Activated CD8-positive, alpha-beta memory T cell treated with anti-CD3 and anti-CD28 coated beads, Interleukin-2, amount 10 ng/mL, durations not matched to agents 7 days and 5 days (primary cell): Measurements from ENCODE around the gene SLC25A34. TPM values are rescaled to one million over a fixed set of nuclear protein-coding genes. Genes with fewer than 3 reads are reported as not detected.

Experiments used
- ATAC-seq: fragments of 150-1000 bp; cut with Tn5 transposase; one replicate; pipeline ENCODE4 v1.10.0; 2021; ENCODE audit warnings: moderate library complexity
- CTCF ChIA-PET: fragments of 350-600 bp; sonication (Branson Sonifier 250); formaldehyde crosslinking; loops from one replicate; lab custom pipeline; 2021; ENCODE audit warnings: antibody characterized with exemption; lab: Charles Lee
- DNase-seq: peaks from one replicate; pipeline ENCODE4 v3.0.0-alpha.2; 2020
- H3K27ac Mint-ChIP-seq: one replicate; pipeline ENCODE4 v1.8.0; 2021; ENCODE audit warnings: mild to moderate bottlenecking, mixed read lengths
- H3K27me3 Mint-ChIP-seq: one replicate; pipeline ENCODE4 v1.8.0; 2021; ENCODE audit warnings: mixed read lengths
- H3K36me3 Mint-ChIP-seq: one replicate; pipeline ENCODE4 v1.8.0; 2021; ENCODE audit warnings: mild to moderate bottlenecking, mixed read lengths
- H3K4me1 Mint-ChIP-seq: one replicate; pipeline ENCODE4 v1.8.0; 2021; ENCODE audit warnings: mixed read lengths
- H3K4me3 Mint-ChIP-seq: one replicate; pipeline ENCODE4 v1.8.0; 2021; ENCODE audit warnings: mild to moderate bottlenecking, moderate library complexity, mixed read lengths
- H3K9me3 Mint-ChIP-seq: one replicate; pipeline ENCODE4 v1.8.0; 2022; ENCODE audit warnings: low read depth, mixed read lengths
- total RNA-seq, 2 experiments: library from RNA; stranded (reverse); gene quantifications; one replicate each; pipeline ENCODE4 v1.2.3, GENCODE V29; 2021

SLC25A34 gene
- total RNA-seq, 2 experiments from 2014 or later, result 0.82 to 0.88 TPM

- Mint-ChIP-seq H3K27me3 (no peaks in the 10 kb centered on the region), H3K4me3 (no peak overlapping the region), H3K4me1 (no peaks in the 10 kb centered on the region), H3K36me3 (peaks cover 3% of the 10 kb centered on the region), H3K9me3 (no peaks in the 10 kb centered on the region), H3K27ac (no peak overlapping the region)
- DNase-seq (no peak), ATAC-seq (no peak)
- CTCF ChIA-PET, result no interaction called here
These were observed 4.0 kb upstream of the SLC25A34 start for GRCh38 chr1:15731735-15732685.

DNA sequence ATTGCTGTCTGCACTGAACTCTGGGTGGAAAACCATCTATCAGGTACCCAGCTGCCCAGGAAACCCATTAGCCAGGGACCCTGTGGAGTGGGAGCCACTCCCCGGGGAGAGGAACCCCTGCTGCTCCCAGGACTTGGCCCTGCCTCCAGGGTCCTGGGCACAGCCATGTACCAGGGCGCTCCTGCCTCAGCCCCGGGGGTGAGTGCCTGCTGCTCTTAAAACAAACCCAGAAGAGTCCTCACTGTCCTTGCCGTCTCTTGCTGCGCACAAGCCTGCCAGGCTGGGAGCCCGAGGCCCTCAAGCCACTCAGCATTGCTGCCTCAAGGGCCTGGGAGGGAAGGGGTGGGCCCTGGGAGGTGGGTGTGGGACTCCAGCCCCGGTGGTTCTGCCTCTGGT lies 3.4 kb upstream of the SLC25A34 start:
- Mint-ChIP-seq H3K4me1 (no peaks in the 10 kb centered on the region), H3K27me3 (no peaks in the 10 kb centered on the region), H3K4me3 (no peak overlapping the region), H3K36me3 (peaks cover 2% of the 10 kb centered on the region), H3K9me3 (no peaks in the 10 kb centered on the region), H3K27ac (no peak overlapping the region)
- ATAC-seq, result no peak
- CTCF ChIA-PET, result no interaction called here
- no peak for DNase-seq

GRCh38 chr1:15733218-15733725 lies 2.8 kb upstream of the SLC25A34 start:
- no peaks in the 10 kb centered on the region for H3K4me1 Mint-ChIP-seq
- no peaks in the 10 kb centered on the region for H3K27me3 Mint-ChIP-seq
- no peak for DNase-seq
- ATAC-seq, result no peak
- no peaks in the 10 kb centered on the region for H3K9me3 Mint-ChIP-seq
- H3K36me3 Mint-ChIP-seq, result no peaks in the 10 kb centered on the region
- no peak overlapping the region for H3K27ac Mint-ChIP-seq
- CTCF ChIA-PET, result no interaction called here
- H3K4me3 Mint-ChIP-seq, result no peak overlapping the region

DNA sequence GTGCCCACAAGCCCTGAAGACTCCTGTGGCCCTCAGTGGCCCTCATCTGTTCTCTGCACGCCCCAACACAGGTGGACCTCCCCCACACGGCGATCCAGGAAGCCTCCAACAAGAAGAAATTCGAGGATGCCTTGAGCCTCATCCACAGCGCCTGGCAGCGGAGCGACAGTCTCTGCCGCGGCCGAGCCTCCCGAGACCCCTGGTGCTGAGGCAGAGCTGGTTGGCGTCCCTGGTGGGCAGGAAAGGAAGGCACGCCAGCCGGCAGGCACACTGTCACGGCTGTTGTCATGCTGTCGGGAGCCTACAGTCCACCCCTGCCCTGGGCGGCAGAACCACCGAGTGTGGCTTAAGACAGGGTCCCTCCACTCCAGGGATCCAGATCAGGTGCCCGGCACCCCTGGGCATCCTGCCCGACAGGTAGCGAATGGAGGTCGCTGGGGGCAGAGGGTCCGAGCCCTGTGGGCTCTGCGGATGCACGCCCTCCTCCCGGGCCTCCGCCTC lies 2.3 kb upstream of the SLC25A34 start:
- CTCF ChIA-PET, result no interaction called here
- Mint-ChIP-seq H3K9me3 (no peaks in the 10 kb centered on the region), H3K36me3 (no peaks in the 10 kb centered on the region), H3K4me3 (no peak overlapping the region), H3K27ac (no peak overlapping the region), H3K4me1 (no peaks in the 10 kb centered on the region), H3K27me3 (no peaks in the 10 kb centered on the region)
- ATAC-seq (no peak), DNase-seq (no peak)

DNA sequence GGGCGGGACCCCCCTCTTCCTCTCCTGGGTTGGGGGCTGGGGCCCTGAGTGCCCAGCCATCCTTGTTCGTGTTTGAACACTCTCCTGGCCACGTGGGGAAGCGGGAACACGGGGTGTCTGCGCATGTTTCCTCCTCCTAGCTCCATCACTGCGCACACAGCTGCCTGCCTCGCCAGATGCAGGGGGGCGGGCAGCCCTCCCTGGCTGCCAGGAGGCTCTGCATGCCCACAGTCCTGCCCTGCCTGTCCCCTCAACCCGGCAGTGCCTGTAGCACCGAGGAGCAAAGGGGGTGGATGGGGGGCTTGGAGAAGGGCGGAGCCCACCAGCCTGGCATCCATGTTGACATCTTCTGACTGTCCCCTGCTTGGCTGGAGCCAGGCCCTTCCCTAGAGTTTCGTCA lies 1.8 kb upstream of the SLC25A34 start:
- Mint-ChIP-seq H3K9me3 (no peaks in the 10 kb centered on the region), H3K4me3 (no peak overlapping the region), H3K27ac (no peak overlapping the region), H3K36me3 (no peaks in the 10 kb centered on the region), H3K27me3 (no peaks in the 10 kb centered on the region), H3K4me1 (no peaks in the 10 kb centered on the region)
- CTCF ChIA-PET, result no interaction called here
- ATAC-seq (no peak), DNase-seq (no peak)

GRCh38 chr1:15734901-15735300 lies 1.2 kb upstream of the SLC25A34 start:
- DNase-seq (no peak), ATAC-seq (no peak)
- H3K9me3 Mint-ChIP-seq, result no peaks in the 10 kb centered on the region
- H3K4me1 Mint-ChIP-seq, result no peaks in the 10 kb centered on the region
- no peaks in the 10 kb centered on the region for H3K36me3 Mint-ChIP-seq
- CTCF ChIA-PET, result no interaction called here
- H3K27me3 Mint-ChIP-seq, result no peaks in the 10 kb centered on the region
- H3K27ac Mint-ChIP-seq, result no peak overlapping the region
- H3K4me3 Mint-ChIP-seq, result no peak overlapping the region

DNA sequence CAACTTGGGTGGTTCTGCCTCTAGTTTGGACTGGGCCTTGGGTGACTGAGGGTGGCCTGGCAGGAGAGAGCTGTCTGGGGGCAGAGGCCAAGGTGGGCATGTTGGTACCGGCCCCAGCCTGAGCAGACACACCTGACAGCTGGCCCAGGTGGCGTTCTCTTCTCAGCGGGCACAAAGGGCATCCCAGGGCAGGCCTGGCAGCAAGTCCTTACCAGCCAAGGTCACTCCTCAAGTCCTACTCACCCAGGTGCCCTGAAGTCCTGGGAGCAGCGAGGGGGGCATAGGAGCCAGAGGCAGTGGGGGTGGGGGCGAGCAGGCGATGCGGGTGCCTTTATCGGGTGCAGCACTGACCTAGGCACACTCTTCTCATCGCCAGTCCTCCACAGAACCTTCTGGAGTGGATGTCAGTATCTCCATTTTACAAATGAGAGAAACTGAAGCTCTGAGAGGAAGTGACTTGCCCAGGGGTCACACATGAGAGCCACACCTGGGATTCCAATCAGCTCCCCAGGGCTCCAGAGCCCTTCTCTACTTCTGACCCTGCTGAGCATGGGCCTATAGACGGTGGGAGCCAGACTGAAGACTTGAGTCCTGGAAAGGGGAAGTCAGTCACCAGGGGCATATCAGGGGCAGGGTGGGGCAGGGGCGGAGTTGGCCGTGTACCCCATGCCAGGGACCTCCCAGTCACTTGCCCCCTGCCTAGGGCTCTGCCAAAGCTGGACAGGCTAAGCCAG lies 587 bp upstream of the SLC25A34 start:
- DNase-seq (no peak), ATAC-seq (no peak)
- no peaks in the 10 kb centered on the region for H3K4me1 Mint-ChIP-seq
- H3K27ac Mint-ChIP-seq, result no peak overlapping the region
- no peaks in the 10 kb centered on the region for H3K36me3 Mint-ChIP-seq
- H3K9me3 Mint-ChIP-seq, result no peaks in the 10 kb centered on the region
- H3K27me3 Mint-ChIP-seq, result no peaks in the 10 kb centered on the region
- no peak overlapping the region for H3K4me3 Mint-ChIP-seq
- CTCF ChIA-PET, result no interaction called here

GRCh38 chr1:15736892-15737261 lies 819 bp downstream of the SLC25A34 start:
- H3K9me3 Mint-ChIP-seq, result no peaks in the 10 kb centered on the region
- H3K27me3 Mint-ChIP-seq, result no peaks in the 10 kb centered on the region
- no peak overlapping the region for H3K4me3 Mint-ChIP-seq
- ATAC-seq, result no peak
- H3K4me1 Mint-ChIP-seq, result peaks cover 5% of the 10 kb centered on the region
- no peak overlapping the region for H3K27ac Mint-ChIP-seq
- DNase-seq, result no peak
- CTCF ChIA-PET, result no interaction called here
- H3K36me3 Mint-ChIP-seq, result no peaks in the 10 kb centered on the region

GRCh38 chr1:15737324-15738319 lies 1.6 kb downstream of the SLC25A34 start:
- Mint-ChIP-seq H3K4me1 (peaks cover 5% of the 10 kb centered on the region), H3K4me3 (no peak overlapping the region), H3K27me3 (no peaks in the 10 kb centered on the region), H3K27ac (no peak overlapping the region), H3K36me3 (no peaks in the 10 kb centered on the region), H3K9me3 (no peaks in the 10 kb centered on the region)
- ATAC-seq (no peak), DNase-seq (no peak)
- CTCF ChIA-PET, result no interaction called here

DNA sequence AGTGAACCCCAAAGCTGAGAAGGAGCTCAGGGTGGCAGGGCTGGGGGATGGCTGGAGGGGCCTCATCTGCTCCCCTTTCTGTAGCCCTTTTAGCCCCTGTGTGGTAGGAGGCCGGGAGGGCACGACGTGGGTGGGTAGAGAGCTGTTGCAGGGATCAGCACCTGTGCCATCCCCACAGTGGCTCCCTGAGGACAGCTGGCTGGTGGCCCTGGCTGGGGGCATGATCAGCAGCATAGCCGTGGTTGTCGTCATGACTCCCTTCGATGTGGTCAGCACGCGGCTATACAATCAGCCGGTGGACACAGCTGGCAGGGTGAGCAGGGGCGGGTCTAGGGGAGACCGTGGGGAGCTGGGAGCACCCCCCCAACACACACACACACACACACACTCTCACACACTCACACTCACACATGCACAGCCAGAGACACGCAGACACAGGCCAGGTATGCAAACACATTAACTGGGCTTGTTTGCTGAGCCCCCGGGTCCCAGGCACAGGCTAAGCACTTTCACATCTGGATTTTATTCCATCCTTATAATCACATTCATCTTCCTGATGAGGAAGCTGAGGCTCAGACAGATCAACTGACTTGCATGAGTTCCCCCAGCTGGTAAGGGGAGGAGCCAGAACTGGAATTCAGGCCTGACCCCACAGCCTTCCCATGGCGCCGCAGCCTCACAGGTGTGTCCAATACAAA lies 2.5 kb downstream of the SLC25A34 start:
- H3K27ac Mint-ChIP-seq, result no peak overlapping the region
- DNase-seq, result no peak
- ATAC-seq, result no peak
- no peaks in the 10 kb centered on the region for H3K36me3 Mint-ChIP-seq
- H3K4me1 Mint-ChIP-seq, result peaks cover 5% of the 10 kb centered on the region
- no peaks in the 10 kb centered on the region for H3K27me3 Mint-ChIP-seq
- CTCF ChIA-PET, result interaction anchor here (3.1 kb wide), 1 partner anchor 143 kb away, joined by 37 read pairs; no protein-coding TSS in a partner anchor
- no peaks in the 10 kb centered on the region for H3K9me3 Mint-ChIP-seq
- H3K4me3 Mint-ChIP-seq, result no peak overlapping the region

DNA sequence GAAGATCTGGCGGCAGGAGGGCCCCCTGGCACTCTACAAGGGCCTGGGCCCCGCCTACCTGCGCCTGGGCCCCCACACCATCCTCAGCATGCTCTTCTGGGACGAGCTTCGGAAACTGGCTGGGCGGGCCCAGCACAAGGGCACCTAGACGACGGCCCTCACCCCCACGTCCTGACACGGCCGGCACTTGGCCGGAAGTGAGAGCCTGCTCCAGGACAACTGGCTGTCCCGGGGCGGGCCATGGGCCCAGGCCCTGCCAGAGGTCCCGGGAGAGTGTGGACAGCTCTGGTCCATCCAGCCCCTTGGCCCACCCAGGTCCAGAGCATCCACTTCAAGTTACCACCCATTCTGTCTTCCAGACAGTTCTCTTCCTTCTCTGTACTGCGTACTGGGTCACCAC lies 3.2 kb downstream of the SLC25A34 start:
- no peaks in the 10 kb centered on the region for H3K27me3 Mint-ChIP-seq
- CTCF ChIA-PET, result interaction anchor here (3.1 kb wide), 1 partner anchor 144 kb away, joined by 37 read pairs; no protein-coding TSS in a partner anchor
- DNase-seq (no peak), ATAC-seq (no peak)
- no peak overlapping the region for H3K27ac Mint-ChIP-seq
- no peak overlapping the region for H3K4me3 Mint-ChIP-seq
- no peaks in the 10 kb centered on the region for H3K9me3 Mint-ChIP-seq
- no peaks in the 10 kb centered on the region for H3K36me3 Mint-ChIP-seq
- peaks cover 5% of the 10 kb centered on the region for H3K4me1 Mint-ChIP-seq

GRCh38 chr1:15739745-15740144 lies 3.7 kb downstream of the SLC25A34 start:
- DNase-seq (no peak), ATAC-seq (no peak)
- Mint-ChIP-seq H3K27me3 (no peaks in the 10 kb centered on the region), H3K27ac (no peak overlapping the region), H3K4me1 (peaks cover 5% of the 10 kb centered on the region), H3K36me3 (no peaks in the 10 kb centered on the region), H3K4me3 (no peak overlapping the region), H3K9me3 (no peaks in the 10 kb centered on the region)
- CTCF ChIA-PET, result interaction anchor here (1.6 to 3.1 kb wide), 2 partner anchors 25 to 145 kb away, joined by 4 to 37 read pairs; no protein-coding TSS in a partner anchor
